Left renal cortex interstitium (tissue), 4 donors: ENCODE results near the gene FOSL2. TPM values are rescaled to one million over a fixed set of nuclear protein-coding genes. Genes with fewer than 3 reads are reported as not detected.

Experiments
- DNase-seq, 4 donors: peaks; one replicate each; pipeline ENCODE4 v3.0.0-alpha.2; 2013; ENCODE audit warnings: low read depth in 4 of 4, low spot score in 2 of 4, missing footprints in 1 of 4
- polyA plus RNA-seq, 4 donors: library from polyadenylated mRNA; unstranded; fragments of 120-200 nt; gene quantifications; one replicate each; pipeline ENCODE4 v1.2.1, GENCODE V29; 2013; ENCODE audit not compliant: insufficient read length in 4 of 4

The FOSL2 gene
- polyA plus RNA-seq, 4 donors: 24.0 to 36.5 (median 25.7) TPM

DNA sequence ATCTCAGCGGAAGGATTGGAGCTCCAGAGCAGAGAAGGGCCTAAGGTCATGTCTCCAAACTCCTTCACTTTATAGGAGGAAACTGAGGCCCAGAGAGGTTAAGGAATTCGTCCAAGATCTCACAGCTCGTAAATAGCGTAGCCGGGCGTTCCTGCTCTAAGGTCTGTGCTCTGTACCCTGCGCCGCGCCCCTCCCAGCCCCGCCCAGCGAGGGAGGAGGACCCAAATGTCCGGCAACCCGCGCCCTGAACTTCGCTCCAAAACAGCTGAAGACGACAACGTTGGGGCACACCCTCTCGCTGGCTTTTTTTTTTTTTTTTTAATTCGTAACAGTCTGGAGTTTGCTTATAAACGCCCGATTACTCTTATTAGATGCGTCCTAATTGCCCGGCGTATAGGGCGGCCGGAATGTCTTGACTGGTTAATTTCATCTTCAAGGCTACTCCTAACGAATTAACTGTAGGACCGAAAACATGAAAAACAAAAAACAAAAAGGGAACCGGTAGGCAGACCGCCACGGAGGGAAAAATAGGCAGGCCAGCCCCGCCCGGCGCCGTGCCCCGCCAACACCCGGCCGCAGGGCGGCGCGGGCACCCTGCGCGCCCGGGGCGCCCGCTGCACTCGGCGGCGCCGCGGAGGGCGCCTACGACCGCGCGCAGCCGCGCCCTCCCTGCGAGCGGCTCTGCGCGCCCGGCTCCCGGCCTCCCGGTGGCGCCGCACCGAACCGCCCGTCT is 928 bp upstream of the FOSL2 start:
- no peak for DNase-seq

DNA sequence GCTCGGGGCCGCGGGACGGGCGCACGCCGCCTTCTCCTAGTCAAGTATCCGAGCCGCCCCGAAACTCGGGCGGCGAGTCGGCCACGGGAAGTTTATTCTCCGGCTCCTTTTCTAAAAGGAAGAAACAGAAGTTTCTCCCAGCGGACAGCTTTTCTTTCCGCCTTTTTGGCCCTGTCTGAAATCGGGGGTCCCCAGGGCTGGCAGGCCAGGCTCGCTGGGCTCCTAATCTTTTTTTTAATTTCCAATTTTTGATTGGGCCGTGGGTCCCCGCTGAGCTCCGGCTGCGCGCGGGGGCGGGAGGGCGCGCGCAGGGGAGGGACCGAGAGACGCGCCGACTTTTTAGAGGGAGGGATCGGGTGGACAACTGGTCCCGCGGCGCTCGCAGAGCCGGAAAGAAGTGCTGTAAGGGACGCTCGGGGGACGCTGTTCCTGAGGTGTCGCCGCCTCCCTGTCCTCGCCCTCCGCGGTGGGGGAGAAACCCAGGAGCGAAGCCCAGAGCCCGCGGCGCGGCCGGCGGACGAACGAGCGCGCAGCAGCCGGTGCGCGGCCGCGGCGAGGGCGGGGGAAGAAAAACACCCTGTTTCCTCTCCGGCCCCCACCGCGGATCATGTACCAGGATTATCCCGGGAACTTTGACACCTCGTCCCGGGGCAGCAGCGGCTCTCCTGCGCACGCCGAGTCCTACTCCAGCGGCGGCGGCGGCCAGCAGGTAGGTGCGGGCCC is 617 bp downstream of the FOSL2 start:
- no peak for DNase-seq

DNA sequence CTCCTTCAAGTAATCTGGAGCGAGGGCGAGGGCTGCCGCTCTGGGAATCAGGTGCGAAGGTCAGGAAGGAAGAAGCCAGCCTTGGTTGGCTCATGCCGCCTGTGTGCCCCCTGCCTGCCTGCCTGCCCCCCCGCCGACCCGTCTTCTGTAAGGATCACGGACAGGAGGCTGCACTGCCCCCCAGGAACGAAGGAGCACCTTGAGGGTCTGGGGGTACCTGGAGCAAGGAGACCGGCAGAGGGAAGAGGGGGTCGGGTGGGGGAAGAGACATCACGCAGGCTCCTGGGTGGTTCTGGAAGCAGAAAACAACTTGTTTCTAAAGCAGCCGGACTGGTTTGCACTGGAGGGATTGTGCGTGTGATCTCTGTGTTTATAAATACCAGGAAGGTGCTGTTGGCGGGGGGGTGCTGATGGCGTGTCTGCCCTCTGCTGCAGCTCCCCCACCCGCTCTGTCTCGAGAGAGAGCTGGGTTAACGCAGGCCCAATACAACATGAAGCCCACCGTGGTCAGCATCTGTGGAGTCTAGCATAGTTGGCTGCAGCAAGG is 1.7 kb downstream of the FOSL2 start:
- DNase-seq: no peak

DNA sequence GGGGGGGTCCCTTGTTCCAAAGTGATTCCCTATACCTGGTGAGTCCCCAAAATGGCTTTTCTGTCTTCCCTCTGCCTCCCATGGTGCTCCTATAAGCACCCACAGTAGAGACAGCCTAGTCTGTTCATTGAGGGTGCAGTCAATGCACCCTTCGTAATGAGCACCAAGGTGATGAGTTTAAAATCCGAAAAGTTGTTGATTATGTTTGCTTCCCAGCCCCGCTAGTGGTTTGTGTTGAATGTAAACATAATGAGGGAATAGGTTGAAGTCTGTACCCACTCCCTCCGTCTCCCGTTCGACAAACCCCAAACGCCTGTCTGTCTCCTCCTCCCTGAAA is 2.3 kb downstream of the FOSL2 start:
- DNase-seq: no peak

DNA sequence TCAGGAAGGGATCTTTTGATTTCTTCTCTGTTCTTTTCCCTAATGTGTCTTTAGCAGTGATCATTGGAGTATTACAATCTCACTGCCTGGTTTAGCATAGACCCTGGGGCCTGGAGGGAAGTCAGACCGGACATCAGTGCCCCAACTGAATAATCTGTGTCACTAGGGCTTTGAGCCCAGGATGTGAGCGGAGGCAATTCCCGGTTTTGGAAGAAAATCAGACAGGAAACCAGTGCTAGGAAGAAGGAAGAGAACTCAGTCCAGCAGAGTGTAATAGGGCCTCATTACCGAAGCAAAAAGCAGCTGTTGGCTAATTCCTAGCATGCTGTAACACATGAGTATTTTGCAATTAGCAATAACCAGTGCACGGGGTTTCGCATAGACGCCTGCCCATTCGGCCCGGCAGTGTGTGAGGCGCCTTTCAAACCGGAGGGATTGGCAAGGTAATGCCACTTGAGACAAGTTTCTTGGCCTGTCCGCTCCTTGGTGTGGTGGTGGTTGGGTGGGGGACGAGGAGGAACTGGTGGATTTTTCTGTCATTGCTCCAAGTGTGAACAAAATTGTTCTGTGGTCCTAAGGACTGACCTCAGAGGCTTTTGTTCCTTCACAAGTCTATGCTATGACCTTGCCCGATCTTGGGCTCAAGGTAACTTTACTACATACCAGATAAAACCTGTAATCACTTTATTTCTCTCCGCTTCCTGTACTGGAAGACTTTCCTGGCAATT is 2.8 kb downstream of the FOSL2 start:
- DNase-seq: no peak

DNA sequence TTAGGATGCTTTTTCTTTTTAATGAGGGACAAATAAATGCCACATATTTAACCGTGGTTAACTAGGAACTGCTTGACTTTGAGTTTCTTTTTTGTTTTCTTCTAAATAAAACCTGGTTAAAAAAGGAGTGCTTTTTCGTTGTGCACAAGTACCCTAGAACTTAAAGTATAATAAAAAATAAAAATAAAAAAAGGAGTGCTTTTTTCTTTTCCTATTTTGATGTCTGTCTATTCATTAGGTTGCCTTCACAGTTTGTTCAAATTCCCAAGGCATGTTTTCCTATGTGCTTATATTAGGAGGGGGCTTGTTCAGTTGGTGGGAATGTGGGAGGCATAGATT is 4.4 kb downstream of the FOSL2 start:
- DNase-seq: no peak

DNA sequence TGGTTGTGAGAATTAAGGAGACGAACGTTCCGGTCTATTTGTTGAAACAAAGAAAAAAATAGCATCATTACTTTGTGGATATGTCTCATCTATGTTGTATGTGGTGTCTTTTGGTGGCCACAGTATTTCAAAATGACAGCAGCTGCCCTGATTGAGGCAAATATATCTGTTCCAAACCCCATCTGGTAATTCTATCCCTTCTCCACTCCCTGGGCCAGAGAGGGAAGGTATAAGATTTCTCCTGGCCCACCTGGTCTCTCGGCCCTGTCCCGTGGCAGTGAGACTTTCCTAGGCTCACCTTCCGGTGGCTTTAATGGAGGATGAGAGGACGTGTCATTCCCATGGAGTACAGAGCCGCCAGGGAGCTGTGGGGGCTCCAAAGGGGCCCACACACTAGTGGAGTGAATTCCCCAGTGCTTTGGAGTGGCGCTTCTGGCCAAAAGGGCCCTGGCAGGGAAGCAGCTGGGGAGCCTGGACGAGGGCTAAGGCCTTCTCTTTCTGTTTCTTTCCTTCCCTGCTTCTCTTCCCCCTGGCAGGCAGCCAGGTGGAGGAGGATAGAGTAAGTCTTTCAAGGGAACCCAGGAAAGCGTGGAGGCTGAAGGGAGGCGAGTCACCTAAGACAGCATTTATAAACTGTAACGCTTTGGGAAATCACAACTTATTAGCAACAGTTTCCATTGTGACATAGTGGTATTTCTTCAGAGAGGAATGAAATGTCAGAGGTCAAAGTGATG is 5.6 kb downstream of the FOSL2 start:
- DNase-seq: no peak

DNA sequence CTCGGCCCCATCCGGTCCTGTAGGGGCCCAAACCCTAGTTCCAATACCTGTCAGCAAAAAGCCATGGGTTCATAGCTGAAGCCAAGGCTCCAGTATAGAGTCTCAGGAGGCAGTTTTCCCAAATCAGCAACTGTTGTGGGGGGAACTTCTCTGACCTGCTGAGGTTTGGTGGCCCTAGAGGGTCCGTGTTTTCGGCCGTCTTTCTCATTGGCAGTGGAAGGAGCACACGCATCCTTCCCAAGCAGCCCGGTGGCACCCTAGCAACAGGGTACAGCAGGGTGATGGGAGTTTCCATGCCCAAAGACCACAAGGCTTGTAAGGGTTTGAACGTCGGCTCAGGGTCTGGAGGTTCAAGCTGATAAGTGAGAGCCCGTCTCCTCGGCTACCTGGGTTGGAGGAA is 6.6 kb downstream of the FOSL2 start:
- DNase-seq: no peak

DNA sequence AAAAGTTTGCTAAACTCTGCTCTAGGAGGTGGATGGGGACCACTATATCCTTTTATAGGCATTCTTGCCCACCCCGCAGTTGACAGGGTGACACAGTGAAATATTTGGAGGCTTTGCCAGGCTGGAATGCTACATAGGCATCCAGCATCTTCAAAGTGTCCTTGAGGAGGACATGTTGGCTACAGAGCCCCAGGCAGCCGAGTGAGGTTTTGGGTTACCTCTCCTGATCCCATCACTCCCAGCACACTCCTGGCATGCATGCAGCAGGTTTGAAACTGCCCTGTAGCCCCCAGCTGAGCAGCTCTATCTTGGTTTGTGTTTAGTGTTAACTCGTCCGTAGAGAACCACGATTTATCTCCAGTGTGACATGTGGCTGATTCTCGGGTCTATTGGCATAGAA is 7.3 kb downstream of the FOSL2 start:
- DNase-seq: no peak

DNA sequence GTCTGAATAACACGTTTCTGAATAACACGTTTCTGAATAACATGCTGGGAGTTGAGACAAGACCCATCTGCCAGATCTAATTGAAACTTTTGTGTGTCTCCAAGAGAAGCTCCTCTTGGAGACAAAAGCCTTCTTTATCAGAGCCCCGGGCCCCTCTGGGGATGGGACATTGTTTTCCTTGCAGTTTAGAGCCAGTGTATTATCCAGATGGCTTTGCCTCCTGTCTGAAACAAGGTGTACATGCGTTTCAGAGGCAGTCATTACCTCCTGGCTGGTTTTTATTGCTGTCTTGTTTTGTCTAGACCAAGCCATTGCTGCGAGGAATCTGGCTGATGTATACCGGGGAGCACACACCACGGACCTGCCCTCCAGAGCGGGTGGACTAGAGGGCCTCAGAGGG is 7.8 kb downstream of the FOSL2 start:
- no peak for DNase-seq

DNA sequence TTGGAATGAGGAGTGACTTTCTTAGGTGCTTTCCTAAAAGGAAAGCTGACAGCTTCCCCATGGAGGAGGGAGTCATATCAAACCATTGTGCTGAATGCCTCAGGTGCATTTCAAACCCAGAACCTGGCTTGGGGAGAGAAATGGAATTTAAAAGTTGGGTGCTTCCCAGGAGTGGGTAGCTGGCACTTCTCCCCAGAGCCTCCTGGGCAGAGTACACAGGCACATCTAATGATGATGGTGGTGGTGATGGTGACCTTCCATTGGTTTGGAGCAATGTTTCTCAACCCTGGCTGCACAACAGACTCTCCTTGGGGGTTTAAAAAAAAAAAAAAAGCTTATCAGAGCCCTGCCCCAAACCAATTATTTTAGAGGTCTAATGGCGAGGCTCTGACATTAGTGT is 8.3 kb downstream of the FOSL2 start:
- DNase-seq: no peak

DNA sequence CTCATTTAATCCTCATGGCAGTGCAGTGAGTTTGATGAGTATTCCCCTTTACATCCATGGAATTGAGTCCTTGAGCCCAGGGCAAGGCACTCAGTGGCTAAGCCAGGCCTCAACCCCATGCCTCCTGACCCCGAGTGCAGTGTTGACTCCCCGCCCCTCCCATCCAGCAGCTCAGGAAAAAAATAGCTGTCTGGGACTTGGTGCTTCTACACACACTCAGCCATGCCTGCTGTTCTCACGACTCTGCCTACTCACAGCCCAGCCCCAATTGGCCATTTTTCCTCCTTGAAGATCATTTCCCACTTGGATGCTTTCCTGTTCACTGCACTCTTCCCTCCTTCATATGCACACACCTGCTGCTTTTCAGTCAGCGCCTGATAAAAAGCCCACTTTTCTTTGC is 8.8 kb downstream of the FOSL2 start:
- no peak for DNase-seq

DNA sequence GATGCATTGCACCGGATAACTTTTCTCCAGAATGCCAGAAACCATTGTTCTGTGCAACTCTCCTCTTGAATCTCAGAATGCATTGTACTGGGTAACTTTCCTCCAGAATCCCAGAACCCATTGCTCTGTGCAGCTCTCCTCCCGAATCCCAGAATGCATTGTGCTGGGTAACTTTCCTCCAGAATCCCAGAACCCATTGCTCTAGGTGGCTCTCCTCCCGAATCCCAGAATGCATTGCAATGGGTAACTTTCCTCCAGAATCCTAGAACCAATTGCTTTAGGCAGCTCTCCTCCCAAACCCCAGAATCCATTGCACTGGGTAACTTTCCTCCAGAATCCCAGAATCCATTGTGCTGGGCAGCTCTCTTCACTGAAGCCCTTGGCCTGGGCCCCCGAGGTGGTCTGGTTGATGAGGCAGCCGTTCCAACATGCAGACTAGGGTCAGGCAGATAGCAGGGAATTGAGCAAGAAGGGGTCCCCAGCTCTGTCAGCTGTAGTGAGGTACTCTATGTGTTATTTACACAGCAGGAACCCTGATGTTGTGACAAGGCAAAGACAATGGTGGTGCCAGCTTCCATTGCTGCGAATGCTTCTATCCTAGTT is 9.4 kb downstream of the FOSL2 start:
- no peak for DNase-seq

DNA sequence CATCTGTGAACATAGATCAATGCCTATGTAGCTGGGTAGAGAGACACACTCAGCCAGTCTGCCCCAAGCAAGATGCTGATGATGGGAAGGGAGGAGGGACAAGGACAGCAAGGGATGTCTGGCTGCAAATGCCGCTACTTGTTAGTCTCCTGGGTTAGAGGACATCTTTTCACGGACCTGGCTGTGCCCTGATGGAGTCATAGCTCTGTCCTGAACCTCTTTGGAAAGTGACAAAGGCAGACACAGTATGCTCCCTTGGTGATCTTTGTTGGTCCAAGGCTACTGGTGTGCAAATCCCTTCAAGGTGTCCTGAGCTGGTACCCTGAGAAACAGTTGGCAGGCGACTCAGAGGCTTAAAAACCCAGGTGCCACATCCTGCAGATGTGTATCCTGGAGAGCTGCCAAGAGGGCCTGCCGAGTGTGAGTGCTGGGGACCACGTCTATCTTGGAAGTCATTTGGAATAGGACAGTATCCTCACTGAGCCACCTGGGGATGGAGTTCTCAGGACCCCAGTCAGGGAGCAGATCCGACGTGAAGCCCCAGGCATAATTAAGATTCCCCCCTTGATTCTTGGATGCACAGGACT is 10.8 kb downstream of the FOSL2 start:
- no peak for DNase-seq

DNA sequence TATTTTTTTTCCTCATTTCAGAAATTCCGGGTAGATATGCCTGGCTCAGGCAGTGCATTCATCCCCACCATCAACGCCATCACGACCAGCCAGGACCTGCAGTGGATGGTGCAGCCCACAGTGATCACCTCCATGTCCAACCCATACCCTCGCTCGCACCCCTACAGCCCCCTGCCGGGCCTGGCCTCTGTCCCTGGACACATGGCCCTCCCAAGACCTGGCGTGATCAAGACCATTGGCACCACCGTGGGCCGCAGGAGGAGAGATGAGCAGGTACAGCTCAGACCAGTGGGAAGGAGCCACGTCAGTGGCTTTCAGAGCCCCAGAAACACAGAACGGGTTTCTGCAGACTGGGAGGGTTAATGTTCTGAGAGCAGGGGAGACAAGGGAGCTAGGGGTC is 11.4 kb downstream of the FOSL2 start:
- DNase-seq: no peak

DNA sequence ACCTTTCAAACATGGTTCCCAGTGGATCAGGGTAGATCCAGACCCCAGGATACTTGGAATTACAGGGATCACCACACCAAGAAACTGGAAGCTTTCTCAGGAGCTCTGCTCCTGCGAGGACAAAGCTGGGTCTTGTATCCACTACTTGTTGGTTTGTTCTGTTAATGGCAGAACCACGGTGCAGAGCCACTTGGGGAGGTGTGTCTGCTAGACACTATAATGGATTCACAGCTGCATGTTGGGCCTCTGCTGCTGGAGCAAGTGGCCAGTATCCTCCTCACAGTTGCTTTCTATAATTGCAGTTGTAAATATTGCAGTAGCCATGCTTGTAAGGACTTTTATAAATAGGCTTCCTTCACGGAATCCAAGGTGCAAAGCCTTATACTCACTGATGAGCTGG is 12.9 kb downstream of the FOSL2 start:
- DNase-seq: no peak

DNA sequence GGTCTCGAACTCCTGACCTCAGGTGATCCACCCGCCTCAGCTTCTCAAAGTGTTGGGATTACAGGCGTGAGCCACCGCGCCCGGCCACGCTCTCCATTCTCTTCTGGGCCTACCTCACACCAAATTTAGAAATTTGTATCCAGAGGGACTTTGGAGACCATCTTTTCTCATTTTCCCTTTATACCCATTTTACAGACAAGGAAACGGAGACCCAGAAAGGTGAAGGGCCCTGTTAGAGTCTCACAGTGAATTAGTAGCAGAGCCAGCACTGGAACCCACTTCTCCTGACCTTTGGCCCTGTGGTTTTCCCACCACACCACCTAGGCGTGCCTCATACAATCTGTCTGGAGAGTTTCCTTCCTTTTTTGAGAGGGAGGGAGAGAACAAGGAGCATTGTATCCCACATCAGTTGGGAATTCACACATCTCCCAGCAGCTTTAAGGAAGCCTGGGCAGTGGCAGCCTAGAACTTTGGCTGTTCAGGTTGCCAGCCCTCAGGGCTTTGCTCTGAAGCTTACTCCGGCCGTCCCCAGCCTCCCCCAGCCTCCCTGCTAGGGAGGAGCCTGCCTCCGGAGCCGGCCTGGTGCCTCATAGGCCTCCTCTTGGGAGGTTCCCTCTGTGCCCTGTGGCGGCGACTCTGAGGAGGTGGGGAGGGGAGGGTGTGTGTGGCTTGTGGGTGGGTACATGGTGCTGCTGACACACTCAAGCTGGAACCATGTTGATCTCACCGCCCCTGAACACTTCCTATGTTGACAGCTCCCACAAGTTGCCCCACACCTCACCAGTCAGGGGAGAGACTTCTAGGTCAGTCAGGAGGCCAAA is 13.8 kb downstream of the FOSL2 start:
- DNase-seq: no peak

DNA sequence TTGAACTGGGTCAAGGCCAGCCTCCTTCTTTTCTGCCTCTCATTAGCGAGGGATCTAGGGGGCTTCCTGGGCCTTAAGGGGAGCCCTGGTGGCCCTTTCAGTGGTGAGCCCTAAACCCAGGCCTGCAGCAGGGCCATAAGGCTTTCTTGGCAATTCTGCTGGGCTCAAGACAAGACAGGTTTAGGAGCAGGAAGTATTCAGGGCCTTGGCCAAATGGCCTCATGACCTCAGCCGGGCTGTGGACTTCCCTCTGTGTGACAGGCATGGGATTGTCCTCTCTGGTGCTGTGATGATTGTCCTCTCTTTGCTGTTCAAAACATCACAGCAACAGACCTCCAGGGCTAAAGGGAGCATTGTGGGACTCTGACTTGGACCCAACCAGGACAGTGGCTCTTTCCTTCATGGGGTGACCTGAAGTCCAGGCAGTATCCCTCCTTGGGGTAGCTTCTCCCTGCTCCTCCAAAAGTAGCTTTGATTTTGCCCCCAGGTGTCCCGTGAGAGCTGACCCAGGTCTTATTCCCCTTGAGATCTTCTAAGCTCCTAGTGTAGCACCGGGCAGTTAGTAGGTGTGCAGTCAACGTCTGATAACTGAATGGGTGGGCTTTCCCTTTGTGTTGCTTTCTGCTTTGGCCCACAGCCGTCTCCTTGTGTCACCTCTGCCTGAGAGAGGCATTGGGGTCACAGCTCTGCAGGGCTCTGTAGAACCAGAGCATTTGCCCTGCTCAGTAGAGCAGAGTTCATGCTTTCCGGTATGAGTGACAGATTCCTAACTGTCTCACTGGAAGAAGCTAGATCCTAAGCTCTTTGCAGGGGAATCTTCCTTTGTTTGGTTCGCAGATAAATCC is 14.7 kb downstream of the FOSL2 start:
- no peak for DNase-seq
